Measurements from ENCODE around the gene PPP2R2B.
"Not testable (repeated sequence)": the region's sequence is repeated elsewhere in the genome, so short reads cannot be mapped to it uniquely, and the experiment has no call there.

Gene PPP2R2B

GRCh38 chr5:146642410-146642809 lies 236.1 kb downstream of the PPP2R2B start:
- DNase-seq, result no peak

- no peak for DNase-seq
Measured at GRCh38 chr5:146641941-146642340, 236.6 kb downstream of the PPP2R2B start.

- no peak for DNase-seq
Measured at GRCh38 chr5:146640285-146640896, 238.2 kb downstream of the PPP2R2B start.

GRCh38 chr5:146635443-146635842 lies 243.1 kb downstream of the PPP2R2B start:
- no peak for DNase-seq

GRCh38 chr5:146633323-146633764 lies 245.2 kb downstream of the PPP2R2B start:
- no peak for DNase-seq

GRCh38 chr5:146632620-146633322 lies 245.8 kb downstream of the PPP2R2B start:
- DNase-seq, result no peak

- DNase-seq, result no peak
Measured at GRCh38 chr5:146630472-146630871, 248.1 kb downstream of the PPP2R2B start.

- DNase-seq, result no peak
Measured at GRCh38 chr5:146628950-146629349, 249.6 kb downstream of the PPP2R2B start.

GRCh38 chr5:146626936-146627335 lies 251.6 kb downstream of the PPP2R2B start:
- DNase-seq, result no peak

- no peak for DNase-seq
Measured at GRCh38 chr5:146624179-146624578, 254.4 kb downstream of the PPP2R2B start.

- DNase-seq, result no peak
Measured at GRCh38 chr5:146623666-146624065, 254.9 kb downstream of the PPP2R2B start.

- DNase-seq, result no peak
Measured at GRCh38 chr5:146623009-146623408, 255.5 kb downstream of the PPP2R2B start.

- no peak for DNase-seq
Measured at GRCh38 chr5:146622391-146622790, 256.2 kb downstream of the PPP2R2B start.

GRCh38 chr5:146620669-146621051 lies 257.9 kb downstream of the PPP2R2B start:
- DNase-seq, result no peak

- DNase-seq, result no peak
Measured at GRCh38 chr5:146620031-146620668, 258.4 kb downstream of the PPP2R2B start.

- DNase-seq, result no peak
Measured at GRCh38 chr5:146618434-146618833, 260.1 kb downstream of the PPP2R2B start.

GRCh38 chr5:146609731-146610130 lies 268.8 kb downstream of the PPP2R2B start:
- DNase-seq, result not testable (repeated sequence)

- no peak for DNase-seq
Measured at GRCh38 chr5:146607659-146608332, 270.8 kb downstream of the PPP2R2B start.

- DNase-seq, result no peak
Measured at GRCh38 chr5:146606893-146607292, 271.7 kb downstream of the PPP2R2B start.

GRCh38 chr5:146600376-146600775 lies 278.2 kb downstream of the PPP2R2B start:
- DNase-seq, result no peak

GRCh38 chr5:146599261-146599660 lies 279.3 kb downstream of the PPP2R2B start:
- DNase-seq, result no peak

- DNase-seq, result no peak
Measured at GRCh38 chr5:146595088-146595487, 283.5 kb downstream of the PPP2R2B start.

- no peak for DNase-seq
Measured at GRCh38 chr5:146592352-146592751, 286.2 kb downstream of the PPP2R2B start.

GRCh38 chr5:146589028-146589345 lies 289.6 kb downstream of the PPP2R2B start:
- no peak for DNase-seq
